ENCODE data around the gene LAMA3.

DNA sequence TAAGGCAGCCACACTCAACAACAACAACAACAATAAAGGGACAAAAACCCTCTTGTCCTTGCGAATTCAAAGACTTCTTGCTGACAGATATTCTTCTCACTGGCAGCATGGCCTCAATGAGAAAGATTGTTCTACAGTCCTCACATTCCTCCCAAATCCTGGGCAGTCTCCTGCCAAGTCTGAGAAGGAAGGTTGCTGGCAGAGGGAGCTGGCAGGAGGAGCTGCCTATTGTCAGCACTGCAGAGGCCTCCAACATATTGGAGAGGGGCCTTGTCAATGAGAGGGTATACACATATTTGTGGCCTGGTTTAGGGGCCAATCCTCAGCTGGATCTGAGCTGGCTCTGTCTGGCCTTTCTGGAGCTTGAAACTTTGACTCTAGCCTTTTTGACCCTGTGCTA, 63.5 kb downstream of the LAMA3 start:
- TF ChIP-seq, protein P1, sequence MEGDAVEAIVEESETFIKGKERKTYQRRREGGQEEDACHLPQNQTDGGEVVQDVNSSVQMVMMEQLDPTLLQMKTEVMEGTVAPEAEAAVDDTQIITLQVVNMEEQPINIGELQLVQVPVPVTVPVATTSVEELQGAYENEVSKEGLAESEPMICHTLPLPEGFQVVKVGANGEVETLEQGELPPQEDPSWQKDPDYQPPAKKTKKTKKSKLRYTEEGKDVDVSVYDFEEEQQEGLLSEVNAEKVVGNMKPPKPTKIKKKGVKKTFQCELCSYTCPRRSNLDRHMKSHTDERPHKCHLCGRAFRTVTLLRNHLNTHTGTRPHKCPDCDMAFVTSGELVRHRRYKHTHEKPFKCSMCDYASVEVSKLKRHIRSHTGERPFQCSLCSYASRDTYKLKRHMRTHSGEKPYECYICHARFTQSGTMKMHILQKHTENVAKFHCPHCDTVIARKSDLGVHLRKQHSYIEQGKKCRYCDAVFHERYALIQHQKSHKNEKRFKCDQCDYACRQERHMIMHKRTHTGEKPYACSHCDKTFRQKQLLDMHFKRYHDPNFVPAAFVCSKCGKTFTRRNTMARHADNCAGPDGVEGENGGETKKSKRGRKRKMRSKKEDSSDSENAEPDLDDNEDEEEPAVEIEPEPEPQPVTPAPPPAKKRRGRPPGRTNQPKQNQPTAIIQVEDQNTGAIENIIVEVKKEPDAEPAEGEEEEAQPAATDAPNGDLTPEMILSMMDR (IDR thresholded peaks at IDR 0.05 in 2 of 3, conservative IDR thresholded peaks at IDR 0.05 in 1 of 3; ENCODE audit: control insufficient read depth in 2 of 3, extremely low read depth in 1 of 3, insufficient read depth in 1 of 3, low read depth in 3 of 3, low read length in 3 of 3): no peak
- no peak for TF ChIP-seq RCOR1 (conservative IDR thresholded peaks at IDR 0.05; ENCODE audit: low read depth, low read length)
- no peak for TF ChIP-seq SIN3A (IDR thresholded peaks at IDR 0.05; ENCODE audit: low read depth, low read length)
- TF ChIP-seq POLR2A (IDR thresholded peaks at IDR 0.05; ENCODE audit: low read depth, low read length): no peak
- TF ChIP-seq CEBPB (IDR thresholded peaks at IDR 0.05; ENCODE audit: borderline replicate concordance in 1 of 2, low read depth in 2 of 2, low read length in 2 of 2): no peak
- TF ChIP-seq FOXM1 (IDR thresholded peaks at IDR 0.05; ENCODE audit: low read depth, low read length): no peak
- TF ChIP-seq, protein P2, sequence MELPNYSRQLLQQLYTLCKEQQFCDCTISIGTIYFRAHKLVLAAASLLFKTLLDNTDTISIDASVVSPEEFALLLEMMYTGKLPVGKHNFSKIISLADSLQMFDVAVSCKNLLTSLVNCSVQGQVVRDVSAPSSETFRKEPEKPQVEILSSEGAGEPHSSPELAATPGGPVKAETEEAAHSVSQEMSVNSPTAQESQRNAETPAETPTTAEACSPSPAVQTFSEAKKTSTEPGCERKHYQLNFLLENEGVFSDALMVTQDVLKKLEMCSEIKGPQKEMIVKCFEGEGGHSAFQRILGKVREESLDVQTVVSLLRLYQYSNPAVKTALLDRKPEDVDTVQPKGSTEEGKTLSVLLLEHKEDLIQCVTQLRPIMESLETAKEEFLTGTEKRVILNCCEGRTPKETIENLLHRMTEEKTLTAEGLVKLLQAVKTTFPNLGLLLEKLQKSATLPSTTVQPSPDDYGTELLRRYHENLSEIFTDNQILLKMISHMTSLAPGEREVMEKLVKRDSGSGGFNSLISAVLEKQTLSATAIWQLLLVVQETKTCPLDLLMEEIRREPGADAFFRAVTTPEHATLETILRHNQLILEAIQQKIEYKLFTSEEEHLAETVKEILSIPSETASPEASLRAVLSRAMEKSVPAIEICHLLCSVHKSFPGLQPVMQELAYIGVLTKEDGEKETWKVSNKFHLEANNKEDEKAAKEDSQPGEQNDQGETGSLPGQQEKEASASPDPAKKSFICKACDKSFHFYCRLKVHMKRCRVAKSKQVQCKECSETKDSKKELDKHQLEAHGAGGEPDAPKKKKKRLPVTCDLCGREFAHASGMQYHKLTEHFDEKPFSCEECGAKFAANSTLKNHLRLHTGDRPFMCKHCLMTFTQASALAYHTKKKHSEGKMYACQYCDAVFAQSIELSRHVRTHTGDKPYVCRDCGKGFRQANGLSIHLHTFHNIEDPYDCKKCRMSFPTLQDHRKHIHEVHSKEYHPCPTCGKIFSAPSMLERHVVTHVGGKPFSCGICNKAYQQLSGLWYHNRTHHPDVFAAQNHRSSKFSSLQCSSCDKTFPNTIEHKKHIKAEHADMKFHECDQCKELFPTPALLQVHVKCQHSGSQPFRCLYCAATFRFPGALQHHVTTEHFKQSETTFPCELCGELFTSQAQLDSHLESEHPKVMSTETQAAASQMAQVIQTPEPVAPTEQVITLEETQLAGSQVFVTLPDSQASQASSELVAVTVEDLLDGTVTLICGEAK (IDR thresholded peaks at IDR 0.05; ENCODE audit: borderline replicate concordance): no peak
- TF ChIP-seq, protein P3, sequence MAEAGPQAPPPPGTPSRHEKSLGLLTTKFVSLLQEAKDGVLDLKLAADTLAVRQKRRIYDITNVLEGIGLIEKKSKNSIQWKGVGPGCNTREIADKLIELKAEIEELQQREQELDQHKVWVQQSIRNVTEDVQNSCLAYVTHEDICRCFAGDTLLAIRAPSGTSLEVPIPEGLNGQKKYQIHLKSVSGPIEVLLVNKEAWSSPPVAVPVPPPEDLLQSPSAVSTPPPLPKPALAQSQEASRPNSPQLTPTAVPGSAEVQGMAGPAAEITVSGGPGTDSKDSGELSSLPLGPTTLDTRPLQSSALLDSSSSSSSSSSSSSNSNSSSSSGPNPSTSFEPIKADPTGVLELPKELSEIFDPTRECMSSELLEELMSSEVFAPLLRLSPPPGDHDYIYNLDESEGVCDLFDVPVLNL (IDR thresholded peaks at IDR 0.05; ENCODE audit: low read depth, low read length): no peak
- no peak for TF ChIP-seq CBX5 (IDR thresholded peaks at IDR 0.05; ENCODE audit: low read depth)
- no peak for TF ChIP-seq CBFB (IDR thresholded peaks at IDR 0.05; ENCODE audit: low read depth)

Data from GM12878 (cell line).